ENCODE results near the gene ZNF426. TPM values are rescaled to one million over a fixed set of nuclear protein-coding genes. Genes with fewer than 3 reads are reported as not detected.
"Not testable (repeated sequence)": the region's sequence is repeated elsewhere in the genome, so short reads cannot be mapped to it uniquely, and the experiment has no call there.

ZNF426 gene
- total RNA-seq, 1 experiment from 2014 or later: 16.1 TPM

- Histone ChIP-seq H4K20me1 (ENCODE audit: insufficient read depth) (no peaks in the 10 kb centered on the region; the same call in 1 of the 2 replicates), H3K4me2 (peak within 1 kb of the TSS; percentile 72), H3K36me3 (ENCODE audit: low read depth) (peaks cover 39% of the 10 kb centered on the region), H3F3A (ENCODE audit: insufficient read depth, low read depth) (peaks cover 10% of the 10 kb centered on the region; the same call in 1 of the 2 replicates), H2AFZ (peak within 1 kb of the TSS; percentile 100), H3K9me2 (ENCODE audit: insufficient read depth) (no peaks in the 10 kb centered on the region; the same call in 1 of the 2 replicates), H3K4me1 (replicated peaks; ENCODE audit: insufficient read depth) (0 out of 2 replicates have a peak, but pooled peaks cover 5% of the 10 kb centered on the region), H3K27me3 (ENCODE audit: insufficient read depth, low read depth) (no peaks in the 10 kb centered on the region), H3K4me3 (peak within 1 kb of the TSS; percentile 78), H3K27ac (peak within 1 kb of the TSS; percentile 76), H3K79me2 (ENCODE audit: low read depth) (peaks cover 54% of the 10 kb centered on the region), H3K9me3 (ENCODE audit: insufficient read depth, low read depth) (peaks cover 40% of the 10 kb centered on the region)
- ChIA-PET CTCF (interaction anchor here (1.5 kb wide), 1 partner anchor 212 kb away, joined by 4 read pairs; no protein-coding TSS in a partner anchor), POLR2A (ENCODE audit: unreplicated experiment) (interaction anchor here (0.7 kb wide), 1 partner anchor 235 kb away, joined by 5 read pairs; no protein-coding TSS in a partner anchor)
- BruUV-seq (replicated peaks): TSS peak; percentile 75
- DNase-seq: peak; percentile 76
- intact Hi-C loops (cut with micrococcal nuclease; ENCODE audit: unreplicated experiment): loop anchor here (2.0 kb wide), 1 partner anchor 37 kb away; the partner anchor contains the start of gene ZNF561
- TF ChIP-seq CTCF (conservative IDR thresholded peaks at IDR 0.05) (no peak), EZH2 (IDR thresholded peaks at IDR 0.05; ENCODE audit: low read depth) (no peak)
Measured at GRCh38 chr19:9584073-9584833, 45.8 kb upstream of the ZNF426 start, which contains the start of gene ZNF121. ZNF121 (minus strand) TSS chr19:9584504; CDS start chr19:9568097, 16,407 bp downstream.

GRCh38 chr19:9582081-9582725 lies 43.8 kb upstream of the ZNF426 start:
- H3K9me2 ChIP-seq (ENCODE audit: insufficient read depth); H4K20me1 ChIP-seq (ENCODE audit: insufficient read depth); CTCF ChIA-PET; DNase-seq; H3K4me2 ChIP-seq; H3K27me3 ChIP-seq (ENCODE audit: insufficient read depth, low read depth); BruUV-seq (replicated peaks); POLR2A ChIA-PET (ENCODE audit: unreplicated experiment); H2AFZ ChIP-seq; intact Hi-C loops (cut with micrococcal nuclease; ENCODE audit: unreplicated experiment); H3K4me1 ChIP-seq (replicated peaks; ENCODE audit: insufficient read depth); H3K27ac ChIP-seq: not testable (repeated sequence)
- Histone ChIP-seq H3K79me2 (ENCODE audit: low read depth) (peaks cover 75% of the 10 kb centered on the region), H3F3A (ENCODE audit: insufficient read depth, low read depth) (peaks cover 24% of the 10 kb centered on the region), H3K36me3 (ENCODE audit: low read depth) (peaks cover 60% of the 10 kb centered on the region), H3K4me3 (peak overlapping the region; percentile 78; the same call in 1 of the 2 replicates), H3K9me3 (ENCODE audit: insufficient read depth, low read depth) (peaks cover 61% of the 10 kb centered on the region)

- Histone ChIP-seq H4K20me1 (ENCODE audit: insufficient read depth) (peaks cover 5% of the 10 kb centered on the region; the same call in 1 of the 2 replicates), H3K4me3 (peak overlapping the region; percentile 3; the same call in 1 of the 2 replicates), H3K27me3 (ENCODE audit: insufficient read depth, low read depth) (no peaks in the 10 kb centered on the region), H2AFZ (no peak overlapping the region), H3K79me2 (ENCODE audit: low read depth) (peaks cover 89% of the 10 kb centered on the region), H3K4me2 (no peak overlapping the region), H3K27ac (no peak overlapping the region), H3K4me1 (replicated peaks; ENCODE audit: insufficient read depth) (0 out of 2 replicates have a peak, but pooled peaks cover 5% of the 10 kb centered on the region), H3K9me3 (ENCODE audit: insufficient read depth, low read depth) (peaks cover 75% of the 10 kb centered on the region), H3F3A (ENCODE audit: insufficient read depth, low read depth) (peaks cover 24% of the 10 kb centered on the region), H3K36me3 (ENCODE audit: low read depth) (peaks cover 74% of the 10 kb centered on the region), H3K9me2 (ENCODE audit: insufficient read depth) (no peaks in the 10 kb centered on the region; the same call in 1 of the 2 replicates)
- TF ChIP-seq EZH2 (IDR thresholded peaks at IDR 0.05; ENCODE audit: low read depth) (no peak), CTCF (conservative IDR thresholded peaks at IDR 0.05) (no peak)
- POLR2A ChIA-PET (ENCODE audit: unreplicated experiment): no interaction called here
- no TSS peak for BruUV-seq (replicated peaks)
- intact Hi-C loops (cut with micrococcal nuclease; ENCODE audit: unreplicated experiment): no loop called here
- CTCF ChIA-PET: no interaction called here
- no peak for DNase-seq
Measured at GRCh38 chr19:9580728-9581127, 42.3 kb upstream of the ZNF426 start.
